ENCODE results near the gene HACD4.

Gene HACD4

DNA sequence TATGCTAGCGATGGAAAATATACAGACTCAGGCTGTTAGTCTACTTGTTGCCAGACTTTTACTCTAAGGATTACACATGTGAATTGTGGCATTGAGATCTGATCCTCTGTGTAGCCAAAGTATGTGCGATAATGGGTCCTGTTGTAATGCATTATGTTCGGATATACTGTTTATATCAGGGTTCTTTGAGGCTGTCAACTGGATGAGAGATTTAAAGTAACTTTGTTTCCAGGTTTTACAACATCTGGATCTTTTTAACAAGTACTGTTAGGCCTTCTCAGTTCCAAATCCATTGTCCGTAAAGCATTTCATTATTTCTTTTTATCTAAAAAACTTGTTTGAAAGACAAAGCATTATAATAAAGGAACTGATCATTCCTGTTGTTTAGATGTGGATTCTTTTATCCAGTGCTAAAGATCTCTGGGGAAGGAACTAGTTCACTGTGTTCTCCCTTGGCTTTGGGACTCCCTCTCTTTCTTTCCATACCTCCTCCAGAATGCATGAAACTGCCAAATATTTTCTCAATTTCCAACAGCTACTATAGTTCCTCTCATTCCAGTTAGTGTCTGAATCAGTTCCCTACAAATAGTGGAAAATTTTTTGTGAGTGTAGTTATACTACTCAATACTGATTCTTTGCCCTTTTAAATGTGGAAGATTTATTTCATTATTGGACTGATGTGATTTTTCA lies 68.8 kb downstream of the HACD4 start:
- DNase-seq: no peak

DNA sequence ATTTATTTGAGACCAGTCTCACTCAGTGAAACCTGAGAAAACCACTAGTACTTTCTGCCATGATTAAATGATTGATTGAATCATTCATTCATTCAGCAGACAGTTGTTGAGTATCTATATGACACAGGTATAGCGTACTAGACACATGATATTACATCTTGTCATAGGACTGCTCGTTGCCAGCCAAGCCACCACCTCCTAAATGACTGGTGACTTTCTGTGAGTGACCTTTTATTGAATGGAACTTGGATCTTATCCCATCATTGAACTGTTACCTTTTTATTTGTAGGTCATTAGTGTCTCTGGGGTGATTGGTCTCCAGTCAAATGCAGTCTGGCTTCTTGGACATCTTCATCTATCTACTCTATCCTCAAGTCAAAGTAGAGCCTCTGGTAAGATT lies 80.7 kb downstream of the HACD4 start:
- DNase-seq: no peak

All from activated CD4-positive, alpha-beta T cell treated with anti-CD3 and anti-CD28 coated beads, Interleukin-2, amount 50 U/mL, for 16 hours (primary cell).